IPS-18c (cell line): ENCODE measurements around the gene TNFRSF21.

ENCODE experiments used
- H3K4me3 ChIP-seq: 2 replicates; pipeline ENCODE4 v1.7.0; 2013; ENCODE audit warnings: low read depth, mild to moderate bottlenecking, low read length, moderate library complexity; ENCODE audit not compliant: insufficient read depth
- H3K9me3 ChIP-seq: one replicate; pipeline ENCODE4 v1.6.1; 2013; ENCODE audit warnings: mild to moderate bottlenecking, low read length, moderate library complexity; ENCODE audit not compliant: control insufficient read depth, insufficient read depth

Gene TNFRSF21, protein sequence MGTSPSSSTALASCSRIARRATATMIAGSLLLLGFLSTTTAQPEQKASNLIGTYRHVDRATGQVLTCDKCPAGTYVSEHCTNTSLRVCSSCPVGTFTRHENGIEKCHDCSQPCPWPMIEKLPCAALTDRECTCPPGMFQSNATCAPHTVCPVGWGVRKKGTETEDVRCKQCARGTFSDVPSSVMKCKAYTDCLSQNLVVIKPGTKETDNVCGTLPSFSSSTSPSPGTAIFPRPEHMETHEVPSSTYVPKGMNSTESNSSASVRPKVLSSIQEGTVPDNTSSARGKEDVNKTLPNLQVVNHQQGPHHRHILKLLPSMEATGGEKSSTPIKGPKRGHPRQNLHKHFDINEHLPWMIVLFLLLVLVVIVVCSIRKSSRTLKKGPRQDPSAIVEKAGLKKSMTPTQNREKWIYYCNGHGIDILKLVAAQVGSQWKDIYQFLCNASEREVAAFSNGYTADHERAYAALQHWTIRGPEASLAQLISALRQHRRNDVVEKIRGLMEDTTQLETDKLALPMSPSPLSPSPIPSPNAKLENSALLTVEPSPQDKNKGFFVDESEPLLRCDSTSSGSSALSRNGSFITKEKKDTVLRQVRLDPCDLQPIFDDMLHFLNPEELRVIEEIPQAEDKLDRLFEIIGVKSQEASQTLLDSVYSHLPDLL

DNA sequence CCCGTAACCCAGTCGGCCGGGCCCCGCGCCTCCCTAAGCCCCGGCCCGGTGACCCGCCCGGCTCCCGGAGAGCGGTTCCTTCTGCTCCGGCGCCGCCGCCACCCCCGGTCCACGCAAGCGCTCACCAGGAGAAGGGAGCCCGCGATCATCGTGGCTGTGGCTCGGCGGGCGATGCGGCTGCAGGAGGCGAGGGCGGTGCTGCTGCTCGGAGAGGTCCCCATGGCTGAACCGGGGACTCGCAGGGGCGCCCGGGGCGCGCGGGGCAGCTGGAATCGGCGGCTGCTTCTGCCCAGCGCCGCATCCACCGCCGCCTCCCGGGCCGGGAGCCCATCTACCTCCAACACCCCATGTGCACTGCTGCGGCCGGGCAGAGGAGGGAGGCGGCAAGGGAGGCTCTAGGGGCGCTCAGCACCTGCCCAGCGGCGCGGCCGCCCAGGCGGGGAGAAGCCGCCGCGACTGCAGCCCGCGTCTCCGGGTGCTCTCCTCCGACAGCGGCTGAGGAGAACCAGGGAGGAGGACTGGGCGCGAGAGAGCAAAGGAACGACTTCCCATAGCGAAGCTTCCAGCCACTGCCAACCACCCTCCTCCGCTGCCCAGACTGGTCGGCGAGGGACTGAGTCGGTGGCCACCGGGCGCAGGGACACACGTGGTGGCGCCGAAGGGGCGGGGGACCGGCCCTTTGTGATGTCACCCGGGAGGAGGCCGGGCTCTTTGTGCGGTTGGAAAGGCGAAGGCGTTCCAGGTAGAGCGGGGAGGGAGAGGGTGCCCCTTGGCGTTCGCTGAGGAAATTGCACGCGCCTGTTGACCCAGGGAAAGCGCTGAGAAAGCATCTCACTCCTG is at the start of gene TNFRSF21:
Gene TNFRSF21, minus strand, starts transcription at position 615 of the 840 bp plus-strand sequence. Its CDS starts 394 bp downstream, at position 221.
- peak within 1 kb of the TSS; percentile 87 for H3K4me3 ChIP-seq

DNA sequence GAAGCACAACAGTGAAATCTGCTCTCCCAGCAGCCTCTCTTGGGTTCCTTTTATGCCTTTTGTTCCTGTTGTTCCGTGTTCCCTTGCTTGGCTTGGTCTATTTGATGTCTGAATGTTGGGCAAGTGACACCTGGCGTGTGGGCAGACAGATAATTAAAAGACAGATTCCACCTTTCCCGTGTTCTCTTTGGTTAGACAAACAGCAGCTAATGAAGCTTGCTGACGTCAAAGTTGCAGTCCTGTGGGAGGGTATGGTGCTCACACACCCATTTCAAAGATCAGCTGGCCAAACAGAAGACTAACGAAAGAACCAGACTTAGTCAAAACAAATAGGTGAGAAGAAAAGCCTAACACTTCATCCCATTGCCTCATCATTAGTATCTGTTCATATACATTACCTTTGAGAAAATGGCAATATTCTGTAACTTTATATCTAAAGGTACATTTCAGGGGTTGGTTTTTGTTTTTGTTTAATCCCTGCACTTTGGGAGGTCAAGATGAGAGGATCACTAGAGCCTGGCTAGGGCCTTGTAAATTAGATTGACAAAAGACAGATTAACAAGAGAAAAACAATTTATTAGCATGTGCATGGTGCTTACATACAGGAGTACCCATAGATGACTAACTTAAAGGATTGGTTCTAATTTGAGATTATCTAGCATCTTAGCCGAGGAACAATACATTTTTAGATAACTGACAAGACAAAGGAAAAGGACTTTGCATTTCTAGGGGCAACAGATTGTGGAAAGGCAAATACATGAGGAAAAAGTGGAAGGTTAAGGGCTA is 48.9 kb upstream of the TNFRSF21 start:
- Histone ChIP-seq H3K4me3 (no peak overlapping the region), H3K9me3 (no peaks in the 10 kb centered on the region)

More for the DNA sequence above, at the start of gene TNFRSF21:
- no peaks in the 10 kb centered on the region for H3K9me3 ChIP-seq

DNA sequence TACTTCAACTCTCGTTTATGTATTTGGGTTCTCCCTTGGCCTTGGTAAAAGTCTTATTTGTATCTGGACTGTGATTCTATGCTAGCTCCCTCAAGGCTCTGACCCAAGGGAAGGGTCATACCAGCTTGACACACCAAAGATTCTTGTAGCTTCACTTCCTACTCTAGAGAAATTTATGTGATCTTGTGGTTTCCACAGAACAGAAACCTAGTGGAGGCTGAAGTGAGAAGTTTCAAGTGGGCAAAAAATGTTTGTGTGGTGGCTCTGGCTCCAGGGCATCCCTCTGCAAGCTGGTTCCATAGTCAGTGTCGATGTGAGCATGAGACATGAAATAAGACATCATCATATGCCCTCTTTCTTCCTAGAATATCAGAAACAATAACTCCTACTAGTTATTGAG is 48.1 kb upstream of the TNFRSF21 start:
- H3K4me3 ChIP-seq, result no peak overlapping the region
- H3K9me3 ChIP-seq, result no peaks in the 10 kb centered on the region

DNA sequence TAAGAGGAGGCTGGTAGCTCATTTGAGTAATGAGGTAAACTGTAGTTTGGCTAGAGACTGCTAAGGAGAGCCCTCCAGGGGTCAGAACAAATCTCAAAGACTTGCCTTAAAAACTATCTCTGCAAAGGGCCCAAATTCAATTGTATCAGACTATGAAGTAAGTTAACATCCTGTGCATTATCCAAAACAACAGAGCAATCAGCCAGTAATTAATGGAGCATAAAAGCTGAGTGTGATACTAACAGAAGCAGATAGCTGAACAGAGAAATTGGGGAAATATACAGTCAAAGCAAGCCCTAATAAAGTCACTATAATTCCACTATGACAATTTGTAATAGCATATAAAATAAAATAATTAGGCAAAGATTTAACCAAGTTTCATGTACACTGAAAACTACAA is 45.8 kb upstream of the TNFRSF21 start:
- Histone ChIP-seq H3K4me3 (no peak overlapping the region), H3K9me3 (no peaks in the 10 kb centered on the region)

DNA sequence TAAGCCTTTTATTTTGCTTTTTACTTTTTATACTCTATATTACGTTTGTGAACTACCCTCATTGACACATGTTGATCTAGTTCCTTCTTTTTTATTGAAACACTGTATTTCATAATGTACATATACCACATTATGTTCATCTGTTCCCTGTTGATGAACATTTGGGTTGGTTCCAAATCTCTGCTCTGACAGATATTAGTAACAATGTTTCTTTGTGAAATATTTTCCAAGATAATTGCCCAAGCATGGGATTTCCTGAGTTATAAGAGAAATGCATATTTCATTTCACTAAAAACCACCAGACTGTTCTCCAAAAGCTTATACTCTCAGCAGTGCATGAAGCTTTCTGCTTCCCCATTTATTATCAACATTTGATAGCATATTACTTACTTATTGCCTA is 44.2 kb upstream of the TNFRSF21 start:
- H3K9me3 ChIP-seq, result no peaks in the 10 kb centered on the region
- H3K4me3 ChIP-seq, result no peak overlapping the region

DNA sequence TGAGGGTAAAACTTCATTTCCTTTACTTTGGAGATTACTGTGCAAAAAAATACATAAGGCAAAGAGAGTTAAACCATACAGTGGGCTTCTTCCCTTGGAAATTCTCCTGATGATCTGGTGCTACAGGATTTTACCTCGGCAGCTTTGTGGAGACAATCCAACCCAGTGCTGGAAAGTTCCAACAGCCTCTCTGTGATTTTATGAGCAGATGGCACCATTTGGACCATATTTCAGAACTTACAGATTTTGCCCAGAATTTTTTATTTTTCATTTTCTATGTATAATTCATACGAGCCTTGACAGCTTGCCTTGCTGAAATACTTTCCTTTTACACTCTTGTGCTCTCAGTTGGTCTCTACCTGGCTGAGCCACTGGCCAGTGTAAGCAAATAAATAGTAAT is 43.3 kb upstream of the TNFRSF21 start:
- H3K4me3 ChIP-seq, result no peak overlapping the region

DNA sequence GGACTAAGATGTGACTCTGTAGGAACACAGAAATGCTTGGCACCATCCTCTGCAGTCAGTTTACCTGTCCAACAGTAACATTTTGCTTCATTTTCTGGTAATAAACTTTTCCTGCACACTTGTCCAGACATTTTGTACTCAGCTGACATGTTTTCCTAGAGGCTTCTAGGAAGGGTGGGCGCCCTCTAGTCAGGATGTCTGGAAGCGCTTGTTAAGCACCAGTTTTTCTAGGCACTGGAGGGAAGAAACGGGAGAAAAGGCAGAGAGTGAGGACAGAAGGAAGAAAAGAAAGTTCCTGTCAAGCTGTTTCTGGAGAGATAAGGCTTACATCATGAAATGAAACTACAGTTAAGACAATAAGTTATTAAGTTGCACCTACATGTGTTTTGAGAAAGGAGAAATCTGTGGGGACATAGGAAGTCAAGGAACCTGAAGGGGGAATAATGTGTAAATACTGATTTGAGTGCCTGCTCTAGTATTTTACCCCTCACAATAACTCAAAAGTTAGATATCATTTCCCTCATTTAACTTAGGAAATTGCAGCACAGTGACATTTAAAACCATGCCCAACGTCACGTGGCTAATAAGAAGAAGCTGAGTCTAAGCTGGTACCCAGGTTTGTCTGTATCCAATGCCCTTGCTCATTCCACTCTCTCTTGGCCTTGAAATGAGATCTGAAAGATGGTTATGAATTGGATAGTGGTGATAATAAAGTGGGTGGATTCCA is 42.7 kb upstream of the TNFRSF21 start:
- Histone ChIP-seq H3K4me3 (no peak overlapping the region), H3K9me3 (no peaks in the 10 kb centered on the region)

More for the DNA sequence above, 43.3 kb upstream of the TNFRSF21 start:
- H3K9me3 ChIP-seq, result no peaks in the 10 kb centered on the region

DNA sequence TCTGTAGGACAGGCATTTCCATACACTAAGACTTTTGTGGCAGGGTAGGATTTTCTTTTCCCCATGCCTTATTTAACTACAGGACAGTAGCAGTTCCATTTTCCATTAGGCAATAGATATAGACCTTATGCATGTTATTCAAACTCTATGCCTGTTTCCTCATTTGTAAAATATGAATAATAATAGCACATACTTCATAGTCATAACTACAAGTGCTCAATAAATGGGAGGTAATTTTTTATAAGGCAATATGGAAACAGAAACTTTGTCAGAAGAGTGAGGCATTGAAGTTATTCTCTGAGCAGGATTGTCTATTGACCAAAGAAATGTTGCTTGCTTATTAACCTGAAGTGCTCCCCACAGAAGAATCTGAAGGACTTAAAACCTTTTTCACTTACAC is 41.9 kb upstream of the TNFRSF21 start:
- Histone ChIP-seq H3K9me3 (no peaks in the 10 kb centered on the region), H3K4me3 (no peak overlapping the region)

DNA sequence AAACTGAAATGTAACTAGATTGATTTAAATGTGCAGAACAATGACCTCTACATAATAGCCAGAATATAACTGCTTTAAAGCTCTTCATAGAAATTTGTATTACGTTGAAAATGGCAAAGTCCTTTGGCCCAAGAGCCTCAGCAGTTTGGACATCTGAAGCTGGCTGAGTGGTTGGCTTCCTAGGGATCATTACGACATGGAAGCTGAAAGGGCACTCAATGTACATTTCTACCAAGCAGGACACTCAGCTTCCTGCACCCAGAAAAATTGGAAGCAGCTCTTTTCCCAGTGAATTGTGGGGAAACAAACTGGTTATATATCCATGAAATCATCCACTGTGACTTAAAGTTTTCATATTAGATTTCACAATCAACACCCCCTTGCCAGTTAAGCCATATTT is 40.2 kb upstream of the TNFRSF21 start:
- H3K4me3 ChIP-seq, result no peak overlapping the region
- no peaks in the 10 kb centered on the region for H3K9me3 ChIP-seq

DNA sequence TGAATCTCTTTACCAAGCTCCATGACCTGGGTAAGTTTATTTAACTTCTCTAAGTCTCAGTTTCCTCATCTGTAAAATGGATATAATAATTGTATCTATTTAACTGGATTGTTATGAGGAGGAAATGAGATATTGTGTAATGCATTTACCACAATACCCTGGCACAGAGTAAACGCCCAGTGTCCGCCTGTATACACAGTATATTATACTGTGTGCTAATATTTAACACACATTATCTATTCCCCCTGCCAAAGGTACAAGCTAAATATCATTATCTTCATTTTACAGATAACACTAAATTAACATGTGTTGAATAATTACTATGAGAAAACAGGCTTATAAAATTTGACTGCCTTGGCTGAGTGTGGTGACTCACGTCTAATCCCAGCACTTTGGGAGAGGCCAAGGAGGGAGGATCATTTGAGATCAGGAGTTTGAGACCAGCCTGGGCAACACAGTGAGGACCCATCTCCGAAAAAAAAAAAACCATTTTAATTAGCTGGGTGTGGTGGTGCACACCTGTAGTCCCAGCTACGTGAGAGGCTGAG is 38.7 kb upstream of the TNFRSF21 start:
- no peak overlapping the region for H3K4me3 ChIP-seq
- no peaks in the 10 kb centered on the region for H3K9me3 ChIP-seq

DNA sequence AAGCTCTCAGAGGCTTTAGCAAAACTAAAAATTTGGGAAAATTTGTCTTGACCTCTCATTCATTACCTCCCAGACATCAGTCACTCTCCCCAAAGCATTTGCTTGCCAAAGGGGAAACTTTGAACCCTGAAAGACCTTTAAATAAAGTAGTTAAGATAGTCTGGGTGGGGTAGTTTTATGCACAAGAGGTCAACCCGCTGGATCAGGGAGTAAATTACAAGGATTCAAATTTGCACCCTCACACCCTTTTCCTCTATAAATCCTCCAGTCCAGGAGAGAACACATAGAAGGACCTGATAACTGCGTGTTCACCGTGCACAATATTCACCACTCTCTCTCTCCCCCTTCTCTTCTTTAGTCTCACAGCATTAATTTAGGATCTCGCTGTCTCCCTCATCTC is 36.1 kb upstream of the TNFRSF21 start:
- Histone ChIP-seq H3K4me3 (no peak overlapping the region), H3K9me3 (no peaks in the 10 kb centered on the region)

DNA sequence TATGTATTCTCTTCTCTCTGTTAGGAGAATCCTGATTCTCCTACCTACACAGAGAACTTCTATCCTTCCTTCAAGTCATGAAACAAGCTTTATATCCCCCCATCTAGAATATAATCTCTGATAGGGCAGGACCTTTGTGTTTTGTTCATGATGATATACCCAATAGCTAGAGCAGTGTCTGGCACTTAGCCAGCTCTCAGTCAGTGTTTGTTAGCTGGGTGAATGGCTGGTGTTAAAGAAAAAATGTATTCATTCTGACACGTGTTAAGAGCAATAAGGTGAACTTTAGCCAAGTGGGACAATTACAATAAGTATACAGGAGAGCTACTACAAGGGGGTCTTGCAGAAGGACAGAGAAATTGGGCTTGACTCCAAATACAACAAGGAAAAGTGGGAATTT is 34.3 kb upstream of the TNFRSF21 start:
- Histone ChIP-seq H3K9me3 (no peaks in the 10 kb centered on the region), H3K4me3 (no peak overlapping the region)

DNA sequence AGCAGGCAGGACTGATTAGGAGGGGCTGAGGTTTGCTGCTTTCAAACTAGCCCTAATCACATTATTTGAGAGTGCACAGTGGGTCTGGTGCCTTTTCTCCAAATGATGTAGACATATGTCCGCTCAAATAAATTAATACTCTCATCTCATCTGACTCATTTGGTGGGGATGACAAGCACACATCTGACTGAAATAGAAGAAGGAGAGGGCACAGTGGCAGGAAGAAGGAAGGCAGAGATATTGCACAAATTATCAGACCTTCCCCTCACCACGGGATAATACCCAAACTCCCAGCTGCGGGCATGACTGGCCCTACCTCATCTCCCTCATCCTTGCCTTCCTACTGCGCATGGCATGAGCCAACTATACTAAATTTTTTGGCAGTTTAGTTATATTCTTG is 33.9 kb upstream of the TNFRSF21 start:
- H3K9me3 ChIP-seq, result no peaks in the 10 kb centered on the region
- H3K4me3 ChIP-seq, result no peak overlapping the region

DNA sequence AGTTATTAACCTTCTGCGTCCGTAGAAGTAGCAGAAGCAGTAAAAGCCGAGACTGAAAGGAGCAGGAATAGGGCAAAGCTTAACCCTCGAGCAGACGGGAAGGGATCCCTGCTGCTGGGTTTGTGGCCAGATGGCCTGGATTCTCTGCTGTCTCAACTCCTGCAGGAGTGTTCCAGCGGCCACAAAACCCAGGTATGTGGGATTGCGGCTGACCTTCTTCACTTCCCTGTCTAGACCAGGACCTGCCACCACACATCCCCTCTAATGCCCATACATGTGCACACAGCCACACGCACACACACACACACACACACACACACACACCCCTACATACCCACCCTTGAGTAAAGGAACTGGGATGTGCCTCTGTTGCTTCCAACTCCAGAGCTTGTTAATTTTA is 33.1 kb upstream of the TNFRSF21 start:
- no peaks in the 10 kb centered on the region for H3K9me3 ChIP-seq

DNA sequence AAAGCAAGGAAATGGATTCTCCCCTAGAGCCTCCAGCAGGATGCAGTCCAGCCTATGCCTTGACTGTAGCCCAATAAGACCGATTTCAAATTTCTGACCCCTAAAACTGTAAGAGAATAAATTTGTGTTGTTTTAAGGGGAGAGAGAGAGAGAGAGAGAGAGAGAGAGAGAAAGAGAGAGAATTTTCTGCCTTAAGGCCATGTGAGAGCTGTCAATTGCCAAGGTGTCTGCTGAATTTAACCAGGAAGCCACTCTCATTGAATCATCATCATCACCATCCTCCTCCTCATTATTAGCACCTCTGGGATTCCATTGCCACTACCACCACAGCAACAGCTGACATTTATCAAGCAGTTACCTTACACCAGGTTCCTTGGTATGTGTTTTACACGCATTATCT is 27.8 kb upstream of the TNFRSF21 start:
- no peak overlapping the region for H3K4me3 ChIP-seq
- no peaks in the 10 kb centered on the region for H3K9me3 ChIP-seq

More for the DNA sequence above, 33.1 kb upstream of the TNFRSF21 start:
- H3K4me3 ChIP-seq, result no peak overlapping the region

DNA sequence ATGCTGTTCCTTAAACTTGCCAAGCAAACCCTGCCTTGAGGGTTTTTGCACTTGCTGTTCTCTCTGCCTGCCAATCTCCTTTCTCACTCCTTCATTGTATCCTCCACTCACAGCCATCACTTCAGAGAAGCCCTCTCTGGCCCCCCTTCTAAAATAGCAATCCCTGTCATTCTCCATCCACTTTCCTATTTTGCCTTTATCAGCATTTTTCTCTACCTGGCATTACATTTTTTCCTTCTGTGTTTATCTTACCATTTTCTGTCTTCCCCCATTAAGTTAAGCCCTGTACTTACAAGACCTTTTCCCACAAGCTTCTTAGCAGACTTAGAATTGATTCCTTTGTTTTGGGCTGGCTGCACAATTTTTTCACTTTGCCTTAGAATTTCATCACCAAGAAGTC is 26.6 kb upstream of the TNFRSF21 start:
- H3K4me3 ChIP-seq, result no peak overlapping the region

More for the DNA sequence above, 26.6 kb upstream of the TNFRSF21 start:
- H3K9me3 ChIP-seq, result no peaks in the 10 kb centered on the region
